ENCODE results near the gene CNKSR1. TPM values are rescaled to one million over a fixed set of nuclear protein-coding genes. Genes with fewer than 3 reads are reported as not detected.
A peak's percentile ranks its signal among the peaks of the same experiment; 100 is the strongest.

The CNKSR1 gene
- total RNA-seq, 2 experiments from 2014 or later: 1.5 to 1.8 TPM

DNA sequence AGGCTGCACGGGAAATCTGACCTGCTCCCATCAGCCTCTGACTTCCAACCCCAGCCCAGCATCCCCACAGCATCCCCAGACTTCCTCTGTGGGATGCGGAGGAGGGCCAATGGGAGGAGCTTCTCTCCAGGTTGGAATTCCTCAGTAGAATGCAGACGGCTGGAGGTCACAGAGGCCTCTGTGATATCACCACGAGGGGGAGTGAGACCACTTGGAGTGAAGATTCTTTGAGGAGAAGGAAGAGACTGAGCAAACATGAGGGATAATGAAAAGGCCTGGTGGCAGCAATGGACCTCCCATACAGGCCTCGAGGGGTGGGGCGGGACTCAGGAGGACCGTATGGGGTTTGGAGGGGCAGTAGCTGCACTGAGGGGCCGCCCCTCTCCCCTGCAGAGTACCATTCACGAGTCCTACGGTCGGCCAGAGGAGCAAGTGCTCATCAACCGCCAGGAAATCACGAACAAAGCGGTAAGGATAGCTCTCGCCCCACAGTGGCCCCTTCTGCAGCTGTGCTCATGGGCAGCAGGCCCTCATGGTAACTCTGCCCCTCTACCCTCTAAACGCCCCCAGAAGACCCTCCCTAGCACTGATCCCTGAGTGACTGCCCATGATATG, 13.2 kb downstream of the CNKSR1 start, which contains the start of gene CATSPER4:
TSS of gene CATSPER4 (plus strand) at position 230 of the 615 bp plus-strand sequence. CDS start at position 256, 26 bp downstream.
- Mint-ChIP-seq H3K27me3 (ENCODE audit: low read depth) (no peaks in the 10 kb centered on the region), H3K4me3 (no peak within 1 kb of the TSS), H3K4me1 (ENCODE audit: low read depth) (peaks cover 13% of the 10 kb centered on the region), H3K9me3 (no peaks in the 10 kb centered on the region), H3K36me3 (ENCODE audit: low read depth) (no peaks in the 10 kb centered on the region), H3K27ac (no peak within 1 kb of the TSS)
- no peak for DNase-seq
- intact Hi-C loops (cut with micrococcal nuclease): loop anchor here (1.0 kb wide), 1 partner anchor 44 kb away; the partner anchor contains the start of gene CEP85
- CTCF ChIA-PET: interaction anchor here (0.6 to 2.6 kb wide), 3 partner anchors 26 to 173 kb away, joined by 3 to 10 read pairs (median 3); partner anchors contain the start of gene CEP85

DNA sequence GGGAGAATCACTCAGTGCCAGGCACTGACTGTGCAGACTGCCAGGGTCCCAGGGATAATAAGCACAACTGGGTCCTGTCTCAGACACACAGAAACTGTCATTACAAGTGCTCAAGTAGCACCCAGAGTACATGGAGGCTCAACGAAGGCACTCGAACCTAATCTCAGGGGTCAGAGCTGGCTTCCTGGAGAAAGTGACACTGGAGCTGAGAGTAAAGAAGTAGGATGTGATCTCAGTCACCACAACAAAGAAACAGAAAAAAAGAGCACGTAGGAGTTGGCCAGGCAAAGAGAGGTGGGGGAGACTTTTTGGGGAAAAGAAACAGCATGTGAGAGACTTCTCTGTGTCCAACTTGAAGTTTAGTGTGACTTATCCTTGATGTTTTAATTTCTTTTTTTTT, 14.4 kb downstream of the CNKSR1 start:
- no peak overlapping the region for H3K4me3 Mint-ChIP-seq
- CTCF ChIA-PET: interaction anchor here (0.6 kb wide), 2 partner anchors 21 to 41 kb away, joined by 3 read pairs; no protein-coding TSS in a partner anchor
- intact Hi-C loops (cut with micrococcal nuclease): no loop called here
- no peaks in the 10 kb centered on the region for H3K27me3 Mint-ChIP-seq (ENCODE audit: low read depth)
- peak; percentile 31 for DNase-seq
- no peaks in the 10 kb centered on the region for H3K36me3 Mint-ChIP-seq (ENCODE audit: low read depth)
- peaks cover 13% of the 10 kb centered on the region for H3K4me1 Mint-ChIP-seq (ENCODE audit: low read depth)
- no peak overlapping the region for H3K27ac Mint-ChIP-seq
- H3K9me3 Mint-ChIP-seq: no peaks in the 10 kb centered on the region

DNA sequence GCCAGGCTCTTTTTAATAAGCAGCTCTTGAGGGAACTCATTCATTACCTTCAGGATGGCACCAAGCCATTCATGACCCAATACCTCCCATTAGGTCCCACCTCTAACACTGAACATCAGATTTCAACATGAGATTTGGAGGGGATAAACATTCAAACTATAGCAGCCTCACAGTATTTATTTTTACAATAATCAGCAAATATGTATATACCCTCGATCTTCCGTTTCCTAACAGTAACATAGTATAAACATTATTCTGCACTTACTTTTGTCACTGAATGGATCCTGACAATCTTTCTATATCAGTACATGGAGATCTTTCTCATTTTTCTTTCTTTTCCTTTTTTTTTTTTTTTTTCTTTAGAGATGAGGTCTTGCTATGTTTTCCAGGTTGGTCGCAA, 18.5 kb downstream of the CNKSR1 start:
- intact Hi-C loops (cut with micrococcal nuclease): no loop called here
- Mint-ChIP-seq H3K9me3 (no peaks in the 10 kb centered on the region), H3K4me3 (no peak overlapping the region), H3K27ac (no peak overlapping the region), H3K36me3 (ENCODE audit: low read depth) (no peaks in the 10 kb centered on the region), H3K27me3 (ENCODE audit: low read depth) (no peaks in the 10 kb centered on the region), H3K4me1 (ENCODE audit: low read depth) (peaks cover 19% of the 10 kb centered on the region)
- DNase-seq: no peak
- CTCF ChIA-PET: no interaction called here

DNA sequence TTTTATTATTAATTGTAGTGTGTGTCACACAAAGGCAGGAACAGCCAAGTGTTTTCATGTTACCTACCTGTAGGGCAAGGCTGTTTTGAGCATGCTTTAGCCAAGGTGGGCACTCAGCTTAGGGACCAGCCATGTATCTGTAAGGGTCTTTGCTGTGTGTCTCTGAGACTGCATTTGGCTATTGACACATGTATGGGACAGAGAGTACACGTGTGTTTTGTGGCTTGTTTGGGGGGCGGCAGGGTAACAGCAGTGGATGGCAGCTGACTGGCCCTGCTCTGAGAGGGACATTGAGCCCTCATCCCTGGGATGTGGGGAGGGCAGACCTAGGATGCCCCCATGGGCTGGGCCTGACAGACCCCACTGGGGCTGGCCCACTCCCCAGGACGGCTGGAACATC, 20.0 kb downstream of the CNKSR1 start:
- no peaks in the 10 kb centered on the region for H3K9me3 Mint-ChIP-seq
- H3K27me3 Mint-ChIP-seq (ENCODE audit: low read depth): no peaks in the 10 kb centered on the region
- H3K36me3 Mint-ChIP-seq (ENCODE audit: low read depth): no peaks in the 10 kb centered on the region
- no peak for DNase-seq
- CTCF ChIA-PET: no interaction called here
- H3K4me1 Mint-ChIP-seq (ENCODE audit: low read depth): peaks cover 27% of the 10 kb centered on the region
- H3K27ac Mint-ChIP-seq: no peak overlapping the region
- H3K4me3 Mint-ChIP-seq: no peak overlapping the region
- intact Hi-C loops (cut with micrococcal nuclease): no loop called here

DNA sequence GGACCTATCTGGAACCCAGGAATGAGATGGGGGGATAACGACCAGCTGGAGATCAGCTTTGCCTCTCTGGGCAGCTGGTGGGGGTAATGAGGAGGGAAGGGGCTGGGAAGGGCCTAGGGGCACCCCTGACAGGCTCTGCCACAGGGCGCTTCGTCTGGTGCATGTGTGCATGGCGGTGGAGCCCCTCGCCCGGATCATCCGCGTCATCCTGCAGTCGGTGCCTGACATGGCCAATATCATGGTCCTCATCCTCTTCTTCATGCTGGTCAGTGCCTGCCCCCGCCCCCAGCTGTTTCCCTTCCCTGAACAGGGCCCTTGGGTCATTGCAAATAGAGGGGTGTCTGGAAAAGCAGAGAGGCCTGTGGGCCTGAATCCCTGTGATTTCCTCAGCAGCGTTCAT, 20.5 kb downstream of the CNKSR1 start:
- DNase-seq: no peak
- Mint-ChIP-seq H3K27me3 (ENCODE audit: low read depth) (no peaks in the 10 kb centered on the region), H3K9me3 (no peaks in the 10 kb centered on the region), H3K36me3 (ENCODE audit: low read depth) (no peaks in the 10 kb centered on the region), H3K27ac (no peak overlapping the region), H3K4me1 (ENCODE audit: low read depth) (peaks cover 30% of the 10 kb centered on the region), H3K4me3 (no peak overlapping the region)
- intact Hi-C loops (cut with micrococcal nuclease): no loop called here
- CTCF ChIA-PET: no interaction called here

DNA sequence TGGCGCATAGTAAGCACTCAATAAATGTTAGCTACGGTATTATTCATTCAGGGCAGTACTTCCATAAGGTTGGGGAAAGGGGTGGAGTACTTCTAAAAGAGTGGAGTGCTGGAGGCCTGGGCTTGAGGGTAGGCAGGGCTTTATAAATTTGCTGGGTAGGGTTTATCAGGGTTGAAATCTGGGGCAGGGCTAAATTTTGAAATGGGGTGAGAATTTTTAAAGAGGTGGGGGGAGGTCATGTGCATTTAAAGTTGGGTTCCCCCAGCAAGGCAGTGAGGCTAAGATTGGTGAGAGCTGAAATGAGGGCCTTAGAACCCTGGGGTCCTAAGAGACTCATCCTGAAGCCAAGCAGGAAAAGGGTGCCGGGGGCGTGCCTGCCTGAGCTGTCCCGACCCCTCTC, 23.1 kb downstream of the CNKSR1 start:
- H3K4me1 Mint-ChIP-seq (ENCODE audit: low read depth): peaks cover 30% of the 10 kb centered on the region
- CTCF ChIA-PET: interaction anchor here (0.5 kb wide), 1 partner anchor 231 kb away, joined by 7 read pairs; no protein-coding TSS in a partner anchor
- H3K27ac Mint-ChIP-seq: no peak overlapping the region
- no peaks in the 10 kb centered on the region for H3K36me3 Mint-ChIP-seq (ENCODE audit: low read depth)
- H3K27me3 Mint-ChIP-seq (ENCODE audit: low read depth): no peaks in the 10 kb centered on the region
- H3K9me3 Mint-ChIP-seq: no peaks in the 10 kb centered on the region
- DNase-seq: no peak
- intact Hi-C loops (cut with micrococcal nuclease): no loop called here
- H3K4me3 Mint-ChIP-seq: no peak overlapping the region

DNA sequence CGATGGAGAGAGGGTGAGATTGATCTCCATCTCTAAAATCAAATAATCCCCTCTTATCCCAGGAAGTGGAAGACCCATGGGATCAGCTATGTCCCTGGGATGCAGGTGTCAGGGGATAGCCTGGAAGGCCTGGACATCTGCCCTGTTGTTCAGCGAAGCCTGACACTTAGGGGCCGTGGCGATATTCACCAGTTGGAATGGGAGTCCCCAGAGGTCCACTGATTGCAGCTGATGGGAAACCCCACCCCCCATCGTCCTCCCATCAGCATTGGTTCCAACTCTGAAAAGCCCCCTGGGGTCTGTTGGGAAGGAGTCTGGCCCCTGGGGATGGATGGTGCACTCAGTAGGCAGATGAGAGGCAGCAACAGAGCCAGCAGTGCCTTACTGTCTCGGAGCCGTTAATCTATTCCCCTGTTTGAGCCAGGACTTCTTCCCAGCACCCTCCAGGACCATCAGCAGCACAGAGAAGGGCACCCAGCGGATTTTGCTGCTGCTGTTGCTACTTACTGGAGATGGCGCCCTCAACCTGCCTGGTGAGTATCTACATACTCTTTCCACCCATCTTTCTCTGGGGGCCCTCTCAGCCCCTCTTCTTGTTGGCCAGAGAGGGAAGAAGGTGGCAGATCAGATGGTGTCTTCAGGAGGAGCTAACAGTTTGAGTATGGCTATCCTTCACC, 26.5 kb downstream of the CNKSR1 start:
- no peak overlapping the region for H3K27ac Mint-ChIP-seq
- no peak overlapping the region for H3K4me3 Mint-ChIP-seq
- DNase-seq: peak; percentile 22
- peaks cover 30% of the 10 kb centered on the region for H3K4me1 Mint-ChIP-seq (ENCODE audit: low read depth)
- no peaks in the 10 kb centered on the region for H3K36me3 Mint-ChIP-seq (ENCODE audit: low read depth)
- CTCF ChIA-PET: interaction anchor here (1.2 to 2.6 kb wide), 4 partner anchors 9 to 214 kb away, joined by 3 to 8 read pairs (median 6); partner anchors contain the start of gene CEP85
- H3K27me3 Mint-ChIP-seq (ENCODE audit: low read depth): no peaks in the 10 kb centered on the region
- intact Hi-C loops (cut with micrococcal nuclease): no loop called here
- H3K9me3 Mint-ChIP-seq: no peaks in the 10 kb centered on the region

DNA sequence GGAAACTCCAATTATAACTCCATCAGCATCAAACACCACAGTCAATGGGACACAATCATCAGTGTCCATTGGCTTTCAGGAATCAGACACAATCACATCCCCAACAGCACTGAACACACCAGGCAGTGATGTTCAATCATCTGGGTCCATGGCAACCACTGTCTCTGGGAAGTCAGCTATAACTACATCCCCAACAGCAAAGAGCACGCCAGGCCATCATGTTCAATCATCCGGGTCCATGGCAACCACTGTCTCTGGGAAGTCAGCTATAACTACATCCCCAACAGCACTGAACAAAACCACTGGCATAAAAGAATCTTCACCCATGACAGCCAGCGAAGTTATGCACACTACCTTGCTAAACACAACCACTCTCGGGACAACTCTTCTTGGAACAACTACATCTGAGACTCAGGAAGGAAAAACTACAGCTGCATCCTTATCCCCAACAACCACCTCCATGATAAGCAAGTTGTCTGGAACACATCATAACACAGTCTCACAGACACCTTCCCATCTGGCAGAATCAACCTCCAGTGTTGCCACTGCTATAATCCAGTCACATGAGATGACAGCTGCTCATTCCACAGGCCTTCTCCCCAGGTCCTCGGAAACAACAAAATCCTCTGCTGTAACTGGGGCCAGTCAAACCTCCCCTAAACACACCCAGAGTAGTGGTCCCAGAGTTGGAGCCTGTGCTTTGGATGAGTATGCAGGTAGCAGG, 33.0 kb downstream of the CNKSR1 start:
- no peaks in the 10 kb centered on the region for H3K4me1 Mint-ChIP-seq (ENCODE audit: low read depth)
- H3K9me3 Mint-ChIP-seq: no peaks in the 10 kb centered on the region
- no peak overlapping the region for H3K27ac Mint-ChIP-seq
- no peak overlapping the region for H3K4me3 Mint-ChIP-seq
- intact Hi-C loops (cut with micrococcal nuclease): no loop called here
- DNase-seq: no peak
- no peaks in the 10 kb centered on the region for H3K36me3 Mint-ChIP-seq (ENCODE audit: low read depth)
- CTCF ChIA-PET: interaction anchor here (0.7 kb wide), 1 partner anchor 196 kb away, joined by 6 read pairs; no protein-coding TSS in a partner anchor
- H3K27me3 Mint-ChIP-seq (ENCODE audit: low read depth): no peaks in the 10 kb centered on the region

DNA sequence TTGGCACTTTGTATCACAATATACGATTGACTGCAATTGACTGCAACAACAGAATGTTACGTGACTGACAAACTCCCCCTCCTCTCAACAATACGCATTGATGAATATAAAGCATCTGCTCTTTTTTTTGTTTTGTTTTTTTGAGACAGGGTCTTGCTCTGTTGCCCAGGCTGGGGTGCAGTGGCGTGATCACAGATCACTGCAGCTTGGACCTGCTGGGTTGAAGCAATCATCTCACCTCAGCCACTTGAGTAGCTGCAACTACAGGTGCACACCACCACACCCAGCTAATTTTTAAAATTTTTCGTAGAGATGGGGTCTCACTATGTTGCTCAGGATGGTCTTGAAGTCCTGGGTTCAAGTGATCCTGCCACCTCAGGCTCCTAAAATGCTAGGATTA, 35.4 kb downstream of the CNKSR1 start:
- Mint-ChIP-seq H3K36me3 (ENCODE audit: low read depth) (no peaks in the 10 kb centered on the region), H3K27me3 (ENCODE audit: low read depth) (no peaks in the 10 kb centered on the region), H3K9me3 (no peaks in the 10 kb centered on the region), H3K4me3 (no peak overlapping the region), H3K4me1 (ENCODE audit: low read depth) (no peaks in the 10 kb centered on the region), H3K27ac (no peak overlapping the region)
- intact Hi-C loops (cut with micrococcal nuclease): no loop called here
- no peak for DNase-seq
- CTCF ChIA-PET: interaction anchor here (0.8 to 1.0 kb wide), 2 partner anchors 9 to 150 kb away, joined by 3 to 4 read pairs; no protein-coding TSS in a partner anchor

DNA sequence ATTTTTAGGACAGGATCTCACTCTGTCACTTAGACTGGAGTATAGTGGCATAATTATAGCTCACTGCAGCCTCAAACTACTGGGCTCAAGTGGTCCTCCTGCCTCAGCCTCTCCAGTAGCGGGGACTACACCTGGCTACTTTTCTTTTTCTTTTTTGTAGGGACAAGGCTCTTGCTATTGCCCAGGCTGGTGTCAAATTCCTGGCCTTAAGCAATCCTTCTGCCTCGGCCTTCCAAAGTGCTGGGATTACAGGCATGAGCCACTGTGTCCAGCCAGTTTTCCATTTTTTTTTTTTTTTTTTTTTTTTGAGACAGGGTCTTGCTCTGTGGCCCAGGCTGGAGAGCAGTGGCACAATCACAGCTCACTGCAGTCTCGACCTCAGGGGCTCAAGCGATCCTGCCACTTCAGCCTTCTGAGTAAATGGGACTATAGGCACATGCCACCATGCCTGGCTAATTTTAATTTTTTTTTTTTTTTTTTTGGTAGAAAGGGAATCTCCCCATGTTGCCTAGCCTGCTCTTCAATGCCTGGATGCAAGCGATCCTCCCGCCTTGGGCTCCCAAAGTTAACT, 36.1 kb downstream of the CNKSR1 start:
- H3K4me3 Mint-ChIP-seq: no peak overlapping the region

DNA sequence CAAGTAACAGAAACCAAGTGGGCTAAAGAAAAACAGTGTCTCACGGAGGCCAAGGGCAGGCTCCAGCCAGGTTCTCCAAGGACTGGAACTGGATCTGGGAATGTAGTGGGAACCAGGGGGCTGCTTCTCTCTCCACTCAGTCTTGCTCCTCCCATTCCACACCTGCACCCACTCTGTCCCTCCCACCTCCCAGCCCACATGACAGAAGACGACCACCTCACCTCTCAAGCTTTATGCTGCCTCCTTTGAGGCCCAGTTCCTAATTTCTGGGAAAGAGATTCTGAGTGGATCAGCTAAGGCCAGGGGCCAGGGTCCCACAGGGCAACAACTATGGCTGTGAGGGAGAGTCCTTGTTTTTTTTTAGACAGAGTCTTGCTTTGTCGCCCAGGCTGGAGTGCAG, 38.0 kb downstream of the CNKSR1 start:
- Mint-ChIP-seq H3K4me3 (no peak overlapping the region), H3K36me3 (ENCODE audit: low read depth) (no peaks in the 10 kb centered on the region), H3K9me3 (no peaks in the 10 kb centered on the region), H3K27me3 (ENCODE audit: low read depth) (no peaks in the 10 kb centered on the region), H3K27ac (no peak overlapping the region), H3K4me1 (ENCODE audit: low read depth) (no peaks in the 10 kb centered on the region)
- CTCF ChIA-PET: interaction anchor here (1.7 kb wide), 1 partner anchor 17 kb away, joined by 4 read pairs; no protein-coding TSS in a partner anchor
- intact Hi-C loops (cut with micrococcal nuclease): no loop called here
- DNase-seq: no peak

More for the DNA sequence above, 36.1 kb downstream of the CNKSR1 start:
- no peak for DNase-seq
- CTCF ChIA-PET: interaction anchor here (0.8 kb wide), 1 partner anchor 149 kb away, joined by 3 read pairs; no protein-coding TSS in a partner anchor
- no peaks in the 10 kb centered on the region for H3K36me3 Mint-ChIP-seq (ENCODE audit: low read depth)
- H3K27ac Mint-ChIP-seq: no peak overlapping the region
- no peaks in the 10 kb centered on the region for H3K4me1 Mint-ChIP-seq (ENCODE audit: low read depth)
- no peaks in the 10 kb centered on the region for H3K27me3 Mint-ChIP-seq (ENCODE audit: low read depth)
- H3K9me3 Mint-ChIP-seq: no peaks in the 10 kb centered on the region
- intact Hi-C loops (cut with micrococcal nuclease): no loop called here

DNA sequence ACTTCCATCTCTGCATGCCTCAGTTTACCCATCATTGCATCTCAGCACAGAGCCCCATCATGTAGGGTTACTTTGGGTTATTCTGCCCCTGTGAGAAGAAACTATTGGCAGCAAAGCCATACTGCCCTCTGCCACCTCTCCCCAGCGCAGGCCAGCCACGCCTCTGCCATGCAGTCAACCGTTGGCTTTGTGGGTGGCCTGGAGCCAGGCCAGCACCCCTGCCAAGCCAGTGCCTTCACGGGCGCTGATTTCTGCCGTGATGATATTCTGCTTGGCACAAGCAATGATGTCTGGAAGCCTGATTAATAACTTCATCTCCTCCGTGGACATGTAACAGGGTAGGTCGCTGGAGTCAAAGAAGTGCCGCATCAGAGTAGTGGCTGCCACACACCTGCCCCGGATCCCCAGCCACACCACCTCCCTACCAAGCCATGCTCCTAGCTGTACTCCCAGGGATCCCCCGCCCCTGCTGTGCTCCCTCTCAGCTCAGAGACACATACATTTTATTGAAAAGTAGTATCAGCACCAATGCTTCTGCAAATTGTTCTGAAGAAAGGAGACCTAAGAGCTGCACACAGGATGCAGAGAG, 41.7 kb downstream of the CNKSR1 start:
- DNase-seq: no peak
- no peak overlapping the region for H3K27ac Mint-ChIP-seq
- H3K36me3 Mint-ChIP-seq (ENCODE audit: low read depth): no peaks in the 10 kb centered on the region
- no peaks in the 10 kb centered on the region for H3K4me1 Mint-ChIP-seq (ENCODE audit: low read depth)
- intact Hi-C loops (cut with micrococcal nuclease): no loop called here
- H3K27me3 Mint-ChIP-seq (ENCODE audit: low read depth): no peaks in the 10 kb centered on the region
- no peaks in the 10 kb centered on the region for H3K9me3 Mint-ChIP-seq
- CTCF ChIA-PET: no interaction called here
- no peak overlapping the region for H3K4me3 Mint-ChIP-seq
